IMR-90 (cell line): ENCODE data around the gene LDLRAD3. TPM values are rescaled to one million over a fixed set of nuclear protein-coding genes. Genes with fewer than 3 reads are reported as not detected.

Experiments used
- ATAC-seq: fragments of 200-7000 bp; cut with Tn5 transposase; 2 replicates; pipeline ENCODE4 v1.9.1; 2020; ENCODE audit warnings: low read depth, mild to moderate bottlenecking, moderate library complexity
- BruUV-seq: library from RNA; stranded (reverse); fragments of 400-500 nt; replicated peaks from 2 replicates; lab custom pipeline; 2021; lab: Mats Ljungman, UMichigan
- CTCF ChIA-PET: fragments of 300-600 bp; formaldehyde crosslinking; extraction: SDS; loops from one replicate; lab custom pipeline; 2021; ENCODE audit warnings: antibody characterized with exemption; lab: Yijun Ruan, JAX
- POLR2A ChIA-PET: fragments of 300-600 bp; sonication (Branson Sonifier 250); formaldehyde crosslinking; loops from one replicate; lab custom pipeline; 2022; ENCODE audit warnings: antibody characterized with exemption; ENCODE audit not compliant: unreplicated experiment; lab: Charles Lee
- DNase-seq: peaks from one replicate; pipeline ENCODE4 v3.0.0; 2013
- H2AFZ ChIP-seq: replicated peaks from 2 replicates; pipeline ENCODE3; 2013; ENCODE audit warnings: low read length, mild to moderate bottlenecking; ENCODE audit not compliant: poor library complexity
- H2AK5ac ChIP-seq: 2 replicates; pipeline ENCODE4 v1.6.1; 2013; ENCODE audit warnings: low read depth, low read length, inconsistent platforms
- H2AK9ac ChIP-seq: replicated peaks from 2 replicates; pipeline ENCODE3; 2013; ENCODE audit warnings: mild to moderate bottlenecking, low read depth, low read length, moderate library complexity; ENCODE audit not compliant: poor library complexity
- H2BK120ac ChIP-seq: 2 replicates; pipeline ENCODE4 v1.6.1; 2013; ENCODE audit warnings: low read depth, low read length, inconsistent platforms
- H2BK15ac ChIP-seq: 3 replicates; pipeline ENCODE4 v1.6.1; 2013; ENCODE audit warnings: low read depth, low read length, inconsistent platforms
- H2BK20ac ChIP-seq: 2 replicates; pipeline ENCODE4 v1.6.1; 2013; ENCODE audit warnings: low read depth, mild to moderate bottlenecking, inconsistent platforms, low read length, moderate library complexity
- H2BK5ac ChIP-seq: 2 replicates; pipeline ENCODE4 v1.6.1; 2013; ENCODE audit warnings: mild to moderate bottlenecking, low read depth, low read length, inconsistent platforms; ENCODE audit not compliant: poor library complexity, severe bottlenecking
- H3K14ac ChIP-seq: replicated peaks from 2 replicates; pipeline ENCODE4 v1.6.1; 2013; ENCODE audit warnings: low read depth, low read length, inconsistent platforms
- H3K18ac ChIP-seq: 2 replicates; pipeline ENCODE4 v1.6.1; 2013; ENCODE audit warnings: low read depth, low read length, control low read depth
- H3K23ac ChIP-seq: 2 replicates; pipeline ENCODE4 v1.6.1; 2013; ENCODE audit warnings: low read depth, low read length, inconsistent platforms
- H3K27ac ChIP-seq: 2 replicates; pipeline ENCODE4 v1.5.1; 2013; ENCODE audit warnings: mild to moderate bottlenecking, control low read depth, low read length; ENCODE audit not compliant: insufficient read depth
- H3K27me3 ChIP-seq: 2 replicates; pipeline ENCODE4 v1.6.1; 2013; ENCODE audit warnings: low read length; ENCODE audit not compliant: control insufficient read depth, insufficient read depth
- H3K36me3 ChIP-seq: 2 replicates; pipeline ENCODE4 v1.6.1; 2013; ENCODE audit warnings: low read length, mixed read lengths; ENCODE audit not compliant: control insufficient read depth, insufficient read depth
- H3K4ac ChIP-seq: 2 replicates; pipeline ENCODE4 v1.6.1; 2013; ENCODE audit warnings: low read depth, low read length, inconsistent platforms
- H3K4me1 ChIP-seq: 2 replicates; pipeline ENCODE4 v1.6.1; 2013; ENCODE audit warnings: low read length, mixed read lengths; ENCODE audit not compliant: control insufficient read depth, insufficient read depth
- H3K4me2 ChIP-seq: 2 replicates; pipeline ENCODE4 v1.6.1; 2013; ENCODE audit warnings: low read depth, mild to moderate bottlenecking, control low read depth, low read length, moderate library complexity
- H3K4me3 ChIP-seq: 2 replicates; pipeline ENCODE4 v1.5.1; 2013; ENCODE audit warnings: low read depth, mild to moderate bottlenecking, control low read depth, low read length, moderate library complexity; ENCODE audit not compliant: insufficient read depth
- H3K56ac ChIP-seq: 2 replicates; pipeline ENCODE4 v1.6.1; 2013; ENCODE audit warnings: low read length, inconsistent platforms; ENCODE audit not compliant: insufficient read depth; ENCODE audit errors: extremely low read depth
- H3K79me1 ChIP-seq, 2 experiments: 2 replicates each; pipeline ENCODE4 v1.6.1; 2013; ENCODE audit warnings: low read length in 2 of 2, inconsistent platforms in 1 of 2, low read depth in 1 of 2
- H3K9ac ChIP-seq: 2 replicates; pipeline ENCODE4 v1.6.1; 2013; ENCODE audit warnings: low read depth, low read length, control low read depth
- H3K9me1 ChIP-seq: 2 replicates; pipeline ENCODE4 v1.6.1; 2013; ENCODE audit warnings: low read length, inconsistent platforms; ENCODE audit not compliant: insufficient read depth
- H3K9me3 ChIP-seq: 2 replicates; pipeline ENCODE4 v1.6.1; 2013; ENCODE audit warnings: low read length; ENCODE audit not compliant: control insufficient read depth, insufficient read depth
- H4K20me1 ChIP-seq: 2 replicates; pipeline ENCODE4 v1.6.1; 2013; ENCODE audit warnings: low read length, inconsistent platforms; ENCODE audit not compliant: insufficient read depth
- H4K5ac ChIP-seq: 2 replicates; pipeline ENCODE4 v1.6.1; 2013; ENCODE audit warnings: mild to moderate bottlenecking, low read depth, low read length, control low read depth
- H4K8ac ChIP-seq, 2 experiments: 2 replicates each; pipeline ENCODE4 v1.6.1; 2013; ENCODE audit warnings: low read depth in 2 of 2, low read length in 2 of 2, control low read depth in 1 of 2, inconsistent platforms in 1 of 2
- H4K91ac ChIP-seq: 2 replicates; pipeline ENCODE4 v1.6.1; 2013; ENCODE audit warnings: low read depth, low read length, inconsistent platforms; ENCODE audit not compliant: insufficient read depth
- BHLHE40 ChIP-seq: fragments of 150-350 bp; IDR thresholded peaks from 2 replicates; pipeline ENCODE4 v1.6.1; 2016; ENCODE audit warnings: mild to moderate bottlenecking, low read depth, low read length
- CEBPB ChIP-seq: IDR thresholded peaks from 2 replicates; pipeline ENCODE4 v1.6.1; 2012; ENCODE audit warnings: low read depth, low read length, improper control_type of control experiment
- CHD1 ChIP-seq: IDR thresholded peaks from 2 replicates; pipeline ENCODE4 v1.6.1; 2012; ENCODE audit warnings: low read depth, low read length, improper control_type of control experiment
- MAFK ChIP-seq: IDR thresholded peaks from 2 replicates; pipeline ENCODE4 v1.6.1; 2012; ENCODE audit warnings: low read depth, low read length, improper control_type of control experiment
- MAZ ChIP-seq: IDR thresholded peaks from 2 replicates; pipeline ENCODE4 v1.6.1; 2012; ENCODE audit warnings: low read depth, mild to moderate bottlenecking, low read length, improper control_type of control experiment, moderate library complexity, borderline replicate concordance
- RAD21 ChIP-seq: IDR thresholded peaks from 2 replicates; pipeline ENCODE4 v1.6.1; 2012; ENCODE audit warnings: low read length, improper control_type of control experiment
- WGBS, 2 experiments: methylation state at CpG; one replicate each; pipeline versions ENCODE4 v1.1.5 to v1.1.7; 2013; ENCODE audit warnings: missing lambda C conversion rate in 2 of 2; ENCODE audit not compliant: insufficient read length in 1 of 2; ENCODE audit errors: extremely low coverage in 2 of 2; 5-methylcytosine and 5-hydroxymethylcytosine counted together
- dilution Hi-C: fragments of 300-500 bp; cut with HindIII; formaldehyde crosslinking; loops from one replicate; pipeline ENCODE4 v1.14.3; 2018; ENCODE audit warnings: low sequenced_read_pairs; ENCODE audit not compliant: unreplicated experiment
- in situ Hi-C: fragments of 300-500 bp; cut with MboI; formaldehyde crosslinking; loops from 3 replicates; pipeline ENCODE4 v1.14.3; 2019; ENCODE audit warnings: low sequenced_read_pairs, inconsistent platforms, mixed read lengths
- intact Hi-C: fragments of 100-400 bp; cut with micrococcal nuclease; formaldehyde crosslinking; loops from 2 replicates; pipeline ENCODE4 v1.10.0; 2022
- polyA plus RNA-seq, 3 experiments: library from polyadenylated mRNA; depleted of rRNA; stranded (reverse); fragments of >200 nt; gene quantifications; 2 replicates each; pipeline ENCODE4 v1.2.3, GENCODE V29; 2012; ENCODE audit warnings: low replicate concordance in 1 of 3
- total RNA-seq: library from RNA; depleted of rRNA; stranded (reverse); fragments of >200 nt; gene quantifications from 2 replicates; pipeline ENCODE4 v1.2.3, GENCODE V29; 2012
- TF ChIP-seq, protein P1 (sequence below): conservative IDR thresholded peaks from 2 replicates; pipeline ENCODE4 v1.5.1; 2012; ENCODE audit warnings: mild to moderate bottlenecking, low read depth, low read length, improper control_type of control experiment
- TF ChIP-seq, protein P2 (sequence below): fragments of 150-350 bp; IDR thresholded peaks from 2 replicates; pipeline ENCODE4 v1.6.1; 2016; ENCODE audit warnings: low read depth, mild to moderate bottlenecking, low read length, moderate library complexity, borderline replicate concordance
- TF ChIP-seq, protein P3 (sequence below): fragments of 150-350 bp; IDR thresholded peaks from 2 replicates; pipeline ENCODE4 v1.6.1; 2017; ENCODE audit warnings: mild to moderate bottlenecking, antibody characterized with exemption, low read length, low read depth

The LDLRAD3 gene
- total and polyA plus RNA-seq, 2 of the 4 experiments (the other 2 are of a cell fraction) = 2.7 to 6.4 TPM

DNA sequence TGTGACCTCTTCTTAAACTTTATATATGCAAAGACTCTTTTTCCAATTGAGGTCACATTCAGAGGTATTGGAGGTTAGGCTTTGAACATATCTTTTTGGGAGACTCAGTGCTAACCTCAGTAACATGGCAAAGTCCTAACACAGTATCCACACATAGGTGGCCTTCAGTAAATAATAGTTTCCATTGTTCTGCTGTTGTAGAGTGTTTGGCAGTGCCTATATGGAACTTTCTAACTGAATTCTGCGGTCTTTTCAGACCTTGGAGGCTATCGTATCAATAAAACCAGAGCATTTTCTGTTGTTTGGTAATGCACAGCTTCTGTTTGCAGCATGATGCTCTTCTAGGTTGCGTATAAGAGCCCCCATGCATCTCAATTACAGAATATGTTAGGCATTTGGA is 47.0 kb downstream of the LDLRAD3 start:
- Histone ChIP-seq H3K27me3 (no peaks in the 10 kb centered on the region), H4K91ac (no peak overlapping the region), H3K4ac (no peak overlapping the region), H4K20me1 (no peaks in the 10 kb centered on the region), H3K18ac (no peak overlapping the region), H3K4me3 (no peak overlapping the region), H2BK20ac (no peak overlapping the region), H3K14ac (no peak overlapping the region), H2BK15ac (no peak overlapping the region), H3K9me3 (no peaks in the 10 kb centered on the region; the same call in 1 of the 2 replicates), H2AFZ (no peak overlapping the region), H2BK120ac (no peak overlapping the region), H3K9ac (no peak overlapping the region), H3K56ac (no peak overlapping the region), H4K5ac (no peak overlapping the region), H3K79me1 (peaks cover 0 to 7% of the 10 kb centered on the region in 2 experiments; a peak in 1 of 4 replicates), H3K27ac (no peak overlapping the region), H2AK9ac (no peak overlapping the region), H4K8ac (no peak overlapping the region), H3K23ac (no peak overlapping the region), H3K36me3 (no peaks in the 10 kb centered on the region), H2AK5ac (no peak overlapping the region), H3K9me1 (no peaks in the 10 kb centered on the region), H3K4me1 (peaks cover 5% of the 10 kb centered on the region; the same call in 1 of the 2 replicates), H3K4me2 (no peak overlapping the region), H2BK5ac (no peak overlapping the region)
- no TSS peak for BruUV-seq
- ChIA-PET POLR2A (no interaction called here), CTCF (no interaction called here)
- TF ChIP-seq MAZ = no peak
- TF ChIP-seq, protein P1, sequence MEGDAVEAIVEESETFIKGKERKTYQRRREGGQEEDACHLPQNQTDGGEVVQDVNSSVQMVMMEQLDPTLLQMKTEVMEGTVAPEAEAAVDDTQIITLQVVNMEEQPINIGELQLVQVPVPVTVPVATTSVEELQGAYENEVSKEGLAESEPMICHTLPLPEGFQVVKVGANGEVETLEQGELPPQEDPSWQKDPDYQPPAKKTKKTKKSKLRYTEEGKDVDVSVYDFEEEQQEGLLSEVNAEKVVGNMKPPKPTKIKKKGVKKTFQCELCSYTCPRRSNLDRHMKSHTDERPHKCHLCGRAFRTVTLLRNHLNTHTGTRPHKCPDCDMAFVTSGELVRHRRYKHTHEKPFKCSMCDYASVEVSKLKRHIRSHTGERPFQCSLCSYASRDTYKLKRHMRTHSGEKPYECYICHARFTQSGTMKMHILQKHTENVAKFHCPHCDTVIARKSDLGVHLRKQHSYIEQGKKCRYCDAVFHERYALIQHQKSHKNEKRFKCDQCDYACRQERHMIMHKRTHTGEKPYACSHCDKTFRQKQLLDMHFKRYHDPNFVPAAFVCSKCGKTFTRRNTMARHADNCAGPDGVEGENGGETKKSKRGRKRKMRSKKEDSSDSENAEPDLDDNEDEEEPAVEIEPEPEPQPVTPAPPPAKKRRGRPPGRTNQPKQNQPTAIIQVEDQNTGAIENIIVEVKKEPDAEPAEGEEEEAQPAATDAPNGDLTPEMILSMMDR = no peak
- TF ChIP-seq BHLHE40 = no peak
- TF ChIP-seq, protein P2, sequence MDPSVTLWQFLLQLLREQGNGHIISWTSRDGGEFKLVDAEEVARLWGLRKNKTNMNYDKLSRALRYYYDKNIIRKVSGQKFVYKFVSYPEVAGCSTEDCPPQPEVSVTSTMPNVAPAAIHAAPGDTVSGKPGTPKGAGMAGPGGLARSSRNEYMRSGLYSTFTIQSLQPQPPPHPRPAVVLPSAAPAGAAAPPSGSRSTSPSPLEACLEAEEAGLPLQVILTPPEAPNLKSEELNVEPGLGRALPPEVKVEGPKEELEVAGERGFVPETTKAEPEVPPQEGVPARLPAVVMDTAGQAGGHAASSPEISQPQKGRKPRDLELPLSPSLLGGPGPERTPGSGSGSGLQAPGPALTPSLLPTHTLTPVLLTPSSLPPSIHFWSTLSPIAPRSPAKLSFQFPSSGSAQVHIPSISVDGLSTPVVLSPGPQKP = no peak
- no peak for TF ChIP-seq CHD1
- TF ChIP-seq RAD21 = no peak
- no peak for TF ChIP-seq MAFK
- TF ChIP-seq, protein P3, sequence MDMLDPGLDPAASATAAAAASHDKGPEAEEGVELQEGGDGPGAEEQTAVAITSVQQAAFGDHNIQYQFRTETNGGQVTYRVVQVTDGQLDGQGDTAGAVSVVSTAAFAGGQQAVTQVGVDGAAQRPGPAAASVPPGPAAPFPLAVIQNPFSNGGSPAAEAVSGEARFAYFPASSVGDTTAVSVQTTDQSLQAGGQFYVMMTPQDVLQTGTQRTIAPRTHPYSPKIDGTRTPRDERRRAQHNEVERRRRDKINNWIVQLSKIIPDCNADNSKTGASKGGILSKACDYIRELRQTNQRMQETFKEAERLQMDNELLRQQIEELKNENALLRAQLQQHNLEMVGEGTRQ = no peak
- TF ChIP-seq CEBPB = no peak
- dilution Hi-C loops = no loop called here
- intact Hi-C loops = no loop called here
- DNase-seq (no peak), ATAC-seq (no peak)
- WGBS, 2 experiments = 100% methylated on average over 2 of the region's 3 CpGs; no CpG with 5 or more reads in 1 of the 2 experiments
- in situ Hi-C loops = no loop called here
